SIG-M5 (cell line): ENCODE data around the gene C20orf141.
"Not testable (repeated sequence)": the region's sequence is repeated elsewhere in the genome, so short reads cannot be mapped to it uniquely, and the experiment has no call there.

Source experiments
- DNase-seq: peaks from one replicate; lab custom pipeline; 2025; lab: John Stamatoyannopoulos, UW

C20orf141 gene

DNA sequence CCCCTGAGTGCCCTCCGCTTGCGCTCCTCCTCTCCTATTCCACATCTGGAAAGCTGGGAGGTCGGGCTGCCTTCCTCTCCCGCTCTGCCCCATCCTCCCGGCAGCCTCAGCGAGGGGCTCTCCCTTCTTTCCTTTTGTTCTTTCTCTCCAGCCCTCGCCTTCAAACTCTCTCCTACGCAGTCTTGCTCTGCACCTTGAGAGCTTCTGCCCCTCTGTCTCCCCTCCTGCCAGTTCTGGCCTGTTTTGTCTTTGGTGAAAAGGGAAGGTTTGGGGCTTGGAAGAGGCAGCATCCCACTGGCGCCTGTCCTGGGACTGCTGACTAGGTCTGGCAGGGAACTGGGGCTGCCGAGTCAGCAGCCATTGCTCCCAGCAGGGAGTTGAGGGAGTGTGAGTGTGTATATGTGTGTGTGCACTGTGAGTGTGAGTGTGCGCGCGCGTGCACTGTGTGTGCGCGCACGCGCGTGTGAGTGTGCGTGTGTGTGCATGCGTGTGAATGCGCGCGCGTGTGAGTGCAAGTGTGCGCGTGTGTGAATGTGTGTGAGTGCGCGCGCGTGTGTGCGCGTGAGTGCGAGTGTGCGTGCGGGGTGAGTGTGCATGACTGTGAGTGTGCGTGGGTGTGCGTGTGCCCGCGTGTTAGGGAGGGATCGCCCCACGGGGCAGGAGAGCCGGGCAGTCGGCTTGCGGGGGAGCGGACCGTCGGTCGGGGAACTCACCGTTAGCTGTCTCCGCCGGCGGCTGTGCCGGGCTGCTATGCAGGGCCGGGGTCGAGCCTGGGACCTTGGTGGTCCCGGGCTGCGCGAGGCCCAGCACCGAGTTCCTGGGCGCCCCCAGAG, 14.9 kb upstream of the C20orf141 start:
- DNase-seq, result no peak

GRCh38 chr20:2800521-2801285, 14.1 kb upstream of the C20orf141 start, which contains the start of gene CPXM1:
Gene CPXM1 (minus strand): TSS chr20:2800627. CDS start chr20:2800572, 55 bp downstream.
- peak; percentile 95 for DNase-seq

DNA sequence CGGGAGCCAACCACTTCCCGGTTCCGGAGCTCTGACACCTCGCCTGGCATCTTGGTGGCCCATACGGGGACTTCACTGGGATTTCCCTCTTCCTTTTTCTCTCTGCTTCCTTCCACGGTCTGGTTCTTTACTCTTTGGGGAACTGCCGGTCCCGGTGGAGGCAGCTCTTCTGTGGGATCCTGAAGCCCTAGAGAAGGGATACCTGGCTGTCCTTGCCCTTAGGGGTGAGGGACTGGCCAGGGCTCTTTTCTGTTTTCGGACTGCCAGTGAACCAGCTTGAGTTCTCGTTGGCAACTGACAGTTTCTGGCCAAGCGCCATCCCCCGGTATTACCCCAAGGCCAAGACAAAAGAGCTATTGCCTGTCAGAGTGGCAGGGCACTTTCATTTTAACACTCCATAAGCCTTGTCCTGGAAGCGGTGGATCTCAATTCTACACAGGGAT, 13.5 kb upstream of the C20orf141 start:
- DNase-seq, result no peak

DNA sequence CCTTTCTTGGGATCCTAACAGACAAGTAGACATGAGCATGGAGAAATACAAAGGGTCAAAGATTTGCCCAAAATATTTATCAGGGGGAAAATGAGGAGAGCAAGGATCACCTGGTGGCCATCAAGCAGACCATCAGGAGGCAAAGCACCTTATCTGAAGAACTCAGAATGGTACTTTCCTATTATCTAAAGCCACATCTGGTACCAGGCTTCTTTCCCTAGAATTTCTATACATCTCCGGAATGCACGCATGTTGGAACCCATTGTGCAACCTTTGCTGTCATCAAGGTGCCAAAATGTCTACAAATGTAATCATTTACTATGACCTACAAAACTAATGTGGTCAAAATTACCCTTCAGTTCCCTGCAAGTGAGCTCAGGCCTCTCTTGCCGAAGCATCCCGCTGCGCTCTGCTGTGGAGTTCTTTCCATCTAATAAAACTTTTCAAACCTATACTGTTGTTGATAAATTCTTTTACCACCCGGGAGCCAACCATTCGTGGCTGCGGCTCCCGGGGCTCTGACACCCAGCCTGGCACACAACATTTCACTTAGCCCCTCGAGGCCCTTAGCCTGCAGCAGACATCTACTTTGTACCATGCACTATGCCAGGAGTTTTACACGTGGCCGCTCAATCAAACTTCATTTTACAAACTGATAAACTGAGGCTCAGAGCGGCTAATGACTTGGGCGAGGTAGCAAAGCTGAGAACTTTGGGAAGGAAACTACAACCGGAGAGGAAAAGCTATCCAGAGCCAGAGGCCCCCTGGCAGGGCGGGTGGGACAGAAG, 10.6 kb upstream of the C20orf141 start:
- DNase-seq, result no peak

- no peak for DNase-seq
These were observed 9.7 kb upstream of the C20orf141 start for GRCh38 chr20:2804852-2805688.

GRCh38 chr20:2805689-2806350, 9.0 kb upstream of the C20orf141 start:
- no peak for DNase-seq

DNA sequence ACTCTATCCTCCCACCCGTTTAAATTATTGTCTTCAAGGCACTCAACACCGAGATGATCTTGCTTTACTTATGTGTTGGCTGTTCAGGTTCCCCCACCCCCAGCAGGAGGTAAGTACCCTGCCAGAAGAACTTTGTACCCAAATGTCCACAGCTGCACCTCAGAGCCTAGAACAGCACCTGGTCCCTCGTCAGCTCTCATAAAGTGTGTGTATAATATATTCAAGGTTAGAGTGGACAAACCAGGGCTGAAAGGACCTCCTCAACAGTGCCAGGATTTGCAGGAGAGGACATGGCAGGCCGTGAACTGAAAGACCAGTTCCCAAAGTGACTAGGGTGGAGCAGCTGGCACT, 8.5 kb upstream of the C20orf141 start:
- no peak for DNase-seq

GRCh38 chr20:2807019-2807418, 7.8 kb upstream of the C20orf141 start:
- no peak for DNase-seq

GRCh38 chr20:2807929-2808328, 6.9 kb upstream of the C20orf141 start:
- DNase-seq, result not testable (repeated sequence)

GRCh38 chr20:2809690-2810089, 5.1 kb upstream of the C20orf141 start:
- DNase-seq, result no peak

DNA sequence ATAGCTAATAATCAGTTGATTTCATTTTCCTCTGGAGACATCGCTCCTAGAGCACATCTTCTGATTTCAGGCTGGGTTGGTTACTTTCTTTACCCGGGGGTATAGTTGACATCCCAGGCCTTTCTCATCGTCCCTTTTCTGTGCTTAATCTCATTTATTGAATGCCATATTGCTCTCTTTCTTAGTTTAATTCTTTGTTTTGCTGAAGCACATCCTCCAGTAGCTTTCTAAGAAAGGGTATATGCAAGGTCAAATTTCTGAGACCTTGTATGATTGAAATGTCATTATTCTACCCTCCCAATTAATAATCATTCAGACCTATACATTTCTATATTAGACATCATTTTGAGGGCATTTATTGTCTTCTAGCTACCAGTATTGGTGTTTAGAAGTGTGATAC, 2.6 kb upstream of the C20orf141 start:
- DNase-seq, result no peak

- DNase-seq, result no peak
These were observed 711 bp upstream of the C20orf141 start for GRCh38 chr20:2814076-2814475.

DNA sequence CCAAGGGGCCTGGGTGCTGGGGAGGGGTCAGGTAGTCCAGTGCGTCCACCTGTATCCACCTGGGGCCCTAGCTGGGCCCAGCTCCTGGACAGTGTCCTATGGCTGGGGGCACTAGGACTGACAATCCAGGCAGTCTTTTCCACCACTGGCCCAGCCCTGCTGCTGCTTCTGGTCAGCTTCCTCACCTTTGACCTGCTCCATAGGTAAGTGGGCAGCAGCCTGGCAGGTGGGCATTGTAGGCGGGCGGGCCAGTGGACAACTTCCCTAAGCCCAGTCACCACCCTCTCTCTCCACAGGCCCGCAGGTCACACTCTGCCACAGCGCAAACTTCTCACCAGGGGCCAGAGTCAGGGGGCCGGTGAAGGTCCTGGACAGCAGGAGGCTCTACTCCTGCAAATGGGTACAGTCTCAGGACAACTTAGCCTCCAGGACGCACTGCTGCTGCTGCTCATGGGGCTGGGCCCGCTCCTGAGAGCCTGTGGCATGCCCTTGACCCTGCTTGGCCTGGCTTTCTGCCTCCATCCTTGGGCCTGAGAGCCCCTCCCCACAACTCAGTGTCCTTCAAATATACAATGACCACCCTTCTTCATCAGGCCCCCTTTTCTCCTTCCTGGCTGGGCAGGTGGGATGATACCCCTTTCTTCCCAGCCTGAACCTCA, 584 bp downstream of the C20orf141 start:
- no peak for DNase-seq

DNA sequence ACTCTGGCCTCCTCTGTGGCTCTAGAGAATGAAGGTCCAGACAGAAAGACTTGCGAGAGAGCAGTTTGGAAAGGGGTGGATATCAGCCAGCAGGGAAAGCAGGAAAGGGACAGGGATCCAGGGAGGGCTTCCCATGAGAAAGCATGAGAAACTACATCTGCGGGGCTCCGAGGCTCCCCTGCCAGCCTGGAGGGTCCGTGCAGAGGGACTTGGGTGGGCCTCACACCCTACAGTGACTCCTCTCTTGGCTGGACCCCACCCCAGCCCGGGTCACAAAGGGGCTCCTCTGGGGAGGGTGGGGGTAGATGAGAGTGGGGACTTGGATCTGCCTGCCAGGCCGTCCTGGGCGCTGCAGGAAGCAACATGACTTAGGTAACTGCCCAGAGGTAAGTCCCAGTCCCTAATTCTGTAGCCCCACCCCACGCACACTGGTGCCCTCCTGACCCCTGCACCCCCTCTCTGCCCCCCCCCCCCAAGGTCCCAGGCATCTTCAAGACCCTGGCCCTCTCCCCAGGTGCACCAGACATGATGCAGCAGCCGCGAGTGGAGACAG, 1.3 kb downstream of the C20orf141 start, which contains the start of gene TMEM239:
TSS of gene TMEM239 (plus strand) at position 335 of the 553 bp plus-strand sequence. CDS start at position 526, 191 bp downstream.
- DNase-seq, result no peak

GRCh38 chr20:2816583-2817340, 2.0 kb downstream of the C20orf141 start:
- DNase-seq, result no peak

DNA sequence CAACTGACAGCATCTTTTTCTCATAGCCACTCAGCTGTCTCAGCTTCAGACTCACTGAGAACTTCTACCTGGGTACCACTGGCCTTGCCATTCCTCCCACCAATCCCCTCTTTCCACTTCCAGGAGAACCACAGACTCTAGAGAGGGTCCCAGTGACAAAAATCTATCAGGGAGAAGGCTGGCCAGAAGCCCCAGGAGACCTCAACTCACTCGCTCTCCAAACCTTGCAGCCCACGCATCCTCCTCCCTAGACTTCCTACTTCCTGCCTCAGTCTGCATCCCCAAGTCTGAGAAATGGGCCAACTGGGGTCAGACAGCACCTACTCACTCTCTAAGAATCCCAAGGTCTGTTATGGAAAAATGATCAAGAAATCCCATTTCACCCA, 2.5 kb downstream of the C20orf141 start:
- no peak for DNase-seq

DNA sequence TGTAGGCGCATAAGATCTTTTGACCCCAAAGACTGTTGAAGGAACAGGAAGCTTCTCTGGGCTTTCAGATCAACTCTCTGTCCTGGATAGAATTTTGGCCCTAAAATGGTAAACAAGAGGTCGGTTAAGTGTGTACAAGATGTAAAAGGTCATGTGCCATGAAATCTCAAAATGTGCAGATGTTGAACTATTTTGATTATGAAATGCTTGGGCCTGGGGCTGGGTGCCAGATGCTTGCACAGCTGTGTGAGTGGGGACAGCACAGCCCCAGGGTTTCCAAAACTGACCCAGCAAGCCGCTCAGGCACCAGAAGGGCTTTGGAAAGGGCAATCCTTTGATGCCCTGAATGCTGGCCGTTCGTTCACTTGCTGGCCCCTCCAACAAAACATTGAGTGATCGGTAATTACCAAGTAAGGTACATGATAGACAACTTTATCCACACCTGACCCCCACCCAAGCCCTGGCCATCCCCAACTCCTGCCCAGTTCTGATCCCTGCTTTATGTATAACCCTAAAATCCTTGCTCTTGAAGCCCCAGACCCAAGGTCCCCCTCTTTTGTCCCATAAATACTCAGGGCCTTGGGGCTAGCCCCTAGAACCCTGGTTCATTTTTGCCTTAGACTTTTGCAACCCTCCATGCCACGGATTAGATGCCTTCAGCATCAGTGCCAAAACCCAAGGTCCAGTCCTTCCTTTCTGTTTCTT, 3.3 kb downstream of the C20orf141 start:
- DNase-seq, result no peak

GRCh38 chr20:2820084-2820895, 5.5 kb downstream of the C20orf141 start:
- no peak for DNase-seq
